Coronary artery (tissue), 2 donors: Measurements from ENCODE around the gene RAPGEF2.
"Not testable (repeated sequence)": the region's sequence is repeated elsewhere in the genome, so short reads cannot be mapped to it uniquely, and the experiment has no call there.

ENCODE experiments used
- DNase-seq: peaks from one replicate; pipeline ENCODE4 v3.0.0-alpha.2; 2017; ENCODE audit warnings: low spot score
- H3K27ac ChIP-seq, 2 donors: fragments of 200-600 bp; sonication (generic); one replicate each; pipeline ENCODE4 v1.5.1; 2016 to 2019
- H3K4me3 ChIP-seq: fragments of 200-600 bp; sonication (generic); 2 replicates; pipeline ENCODE4 v1.5.1; 2016; ENCODE audit warnings: mild to moderate bottlenecking, moderate library complexity
- TF ChIP-seq, protein P1 (sequence below): fragments of 200-600 bp; sonication (generic); IDR thresholded peaks from one replicate; pipeline ENCODE4 v1.5.1; 2019; ENCODE audit warnings: antibody characterized with exemption

The RAPGEF2 gene

GRCh38 chr4:159069922-159070321, 33.0 kb upstream of the RAPGEF2 start:
- H3K27ac ChIP-seq, result no peak overlapping the region
- H3K4me3 ChIP-seq, result no peak overlapping the region
- DNase-seq, result no peak
- TF ChIP-seq, protein P1, sequence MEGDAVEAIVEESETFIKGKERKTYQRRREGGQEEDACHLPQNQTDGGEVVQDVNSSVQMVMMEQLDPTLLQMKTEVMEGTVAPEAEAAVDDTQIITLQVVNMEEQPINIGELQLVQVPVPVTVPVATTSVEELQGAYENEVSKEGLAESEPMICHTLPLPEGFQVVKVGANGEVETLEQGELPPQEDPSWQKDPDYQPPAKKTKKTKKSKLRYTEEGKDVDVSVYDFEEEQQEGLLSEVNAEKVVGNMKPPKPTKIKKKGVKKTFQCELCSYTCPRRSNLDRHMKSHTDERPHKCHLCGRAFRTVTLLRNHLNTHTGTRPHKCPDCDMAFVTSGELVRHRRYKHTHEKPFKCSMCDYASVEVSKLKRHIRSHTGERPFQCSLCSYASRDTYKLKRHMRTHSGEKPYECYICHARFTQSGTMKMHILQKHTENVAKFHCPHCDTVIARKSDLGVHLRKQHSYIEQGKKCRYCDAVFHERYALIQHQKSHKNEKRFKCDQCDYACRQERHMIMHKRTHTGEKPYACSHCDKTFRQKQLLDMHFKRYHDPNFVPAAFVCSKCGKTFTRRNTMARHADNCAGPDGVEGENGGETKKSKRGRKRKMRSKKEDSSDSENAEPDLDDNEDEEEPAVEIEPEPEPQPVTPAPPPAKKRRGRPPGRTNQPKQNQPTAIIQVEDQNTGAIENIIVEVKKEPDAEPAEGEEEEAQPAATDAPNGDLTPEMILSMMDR, result no peak

DNA sequence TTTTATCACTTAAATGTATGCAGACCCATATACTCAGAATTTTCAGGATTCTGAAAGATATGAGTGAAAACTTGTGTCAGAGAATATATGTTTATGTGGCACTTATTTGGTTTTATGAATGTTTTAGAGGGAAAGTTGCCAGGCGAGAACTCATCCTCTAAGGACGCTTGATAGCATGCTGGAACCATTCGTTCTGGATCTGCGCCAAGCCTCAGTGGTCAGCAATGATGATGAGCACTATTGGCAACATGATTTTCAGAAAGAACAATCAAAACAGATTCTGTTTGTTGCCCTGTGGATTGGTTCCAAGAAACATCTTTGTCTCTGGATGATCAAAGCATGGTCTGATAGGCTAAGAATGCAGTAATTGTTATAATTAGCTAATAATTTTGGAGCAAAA, 32.1 kb upstream of the RAPGEF2 start:
- no peak for DNase-seq
- TF ChIP-seq, protein P1, result no peak
- Histone ChIP-seq H3K27ac (no peak overlapping the region), H3K4me3 (no peak overlapping the region)

DNA sequence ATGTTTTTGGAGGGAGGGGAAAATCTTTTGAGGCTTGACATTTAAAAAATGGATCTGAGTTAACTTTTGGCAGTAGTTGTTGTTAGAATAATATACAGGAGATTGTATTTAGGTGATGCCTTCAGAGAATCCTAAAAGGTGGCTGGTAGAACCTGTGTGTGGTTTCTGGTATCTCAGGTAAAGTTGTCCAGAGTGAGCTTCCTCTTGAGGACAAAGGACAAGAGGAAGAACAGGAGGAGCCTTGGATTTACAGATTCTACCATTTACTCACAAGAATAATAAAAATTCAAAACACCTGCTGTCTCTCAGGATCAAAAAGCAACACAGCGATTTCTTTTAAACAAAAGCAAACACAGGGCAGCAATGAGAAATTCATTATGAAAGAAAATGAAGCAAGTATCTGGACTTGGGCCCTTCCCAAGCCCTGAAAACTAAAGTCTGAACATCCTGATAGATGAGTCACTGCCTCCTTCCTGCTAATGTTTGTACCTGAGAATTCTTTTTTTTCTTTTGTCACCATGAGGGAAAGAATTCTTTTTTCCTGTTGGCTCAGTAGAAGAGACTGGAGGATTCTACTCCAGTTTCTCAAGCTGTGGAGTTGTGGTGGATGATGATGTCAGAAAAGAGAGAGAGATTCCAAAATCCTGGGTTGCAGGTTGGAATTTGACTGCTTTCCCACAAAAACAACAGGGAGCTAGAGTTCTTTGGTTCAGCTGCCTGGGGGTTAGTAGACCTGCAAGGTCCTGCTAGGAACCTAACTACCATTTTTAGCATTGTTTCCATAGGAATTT, 31.5 kb upstream of the RAPGEF2 start:
- Histone ChIP-seq H3K4me3 (no peak overlapping the region), H3K27ac (no peak overlapping the region)
- TF ChIP-seq, protein P1, result no peak
- DNase-seq, result no peak

DNA sequence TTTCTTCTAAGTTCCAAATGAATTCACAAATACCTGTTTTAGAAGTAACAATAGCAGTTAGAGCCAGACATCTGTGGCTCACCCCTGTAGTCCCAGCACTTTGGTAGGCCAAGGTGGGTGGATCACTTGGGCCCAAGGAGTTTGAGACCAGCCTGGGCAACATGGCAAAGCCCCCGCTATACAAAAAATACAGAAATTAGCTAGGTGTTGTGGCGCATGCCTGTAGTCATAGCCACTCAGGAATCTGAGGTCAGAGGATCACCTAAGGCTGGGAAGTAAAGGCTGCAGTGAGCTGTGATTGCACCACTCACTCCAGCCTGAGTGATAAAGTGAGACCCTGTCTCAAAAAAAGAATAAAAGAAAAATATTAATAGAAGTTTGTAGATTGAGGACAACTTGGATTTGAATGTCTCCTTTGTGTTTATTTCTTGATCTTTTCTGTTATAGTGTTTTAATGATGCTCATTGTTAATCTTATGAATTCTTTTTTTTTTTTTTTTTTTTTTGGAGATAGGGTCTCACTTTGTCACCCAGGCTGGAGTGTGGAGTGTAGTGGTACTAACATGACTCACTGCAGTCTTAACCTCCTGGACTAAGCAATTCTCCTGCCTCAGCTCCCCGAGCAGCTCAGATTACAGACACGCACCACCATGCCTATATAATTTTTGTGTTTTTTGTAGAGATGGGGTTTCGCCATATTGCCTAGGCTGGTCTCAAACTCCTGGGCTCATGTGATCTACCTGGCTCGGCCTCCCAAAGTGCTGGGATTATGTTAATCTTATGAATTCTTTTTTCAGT, 30.7 kb upstream of the RAPGEF2 start:
- H3K27ac ChIP-seq, result no peak overlapping the region
- TF ChIP-seq, protein P1, result no peak

DNA sequence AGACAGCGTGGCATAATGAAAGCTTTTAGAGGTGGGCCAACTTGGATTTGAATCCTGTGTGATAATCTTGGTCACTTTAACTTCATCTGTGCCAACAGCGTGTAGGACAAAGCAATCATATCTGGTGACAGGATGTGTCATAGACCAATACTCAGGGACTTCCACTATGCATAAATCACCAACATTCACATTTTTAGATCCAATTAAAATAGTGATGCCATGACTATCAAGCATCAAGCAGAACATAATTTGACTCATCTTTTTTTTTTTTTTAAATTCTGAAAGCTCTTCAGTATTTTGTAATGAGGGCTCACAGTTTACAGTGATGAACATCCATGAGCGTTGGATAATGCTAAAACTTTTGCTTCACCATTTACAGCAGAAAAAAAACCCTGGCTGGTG, 27.3 kb upstream of the RAPGEF2 start:
- TF ChIP-seq, protein P1, result no peak
- no peak overlapping the region for H3K27ac ChIP-seq
- no peak for DNase-seq
- no peak overlapping the region for H3K4me3 ChIP-seq

More for the DNA sequence above, 30.7 kb upstream of the RAPGEF2 start:
- H3K4me3 ChIP-seq, result no peak overlapping the region
- DNase-seq, result no peak

DNA sequence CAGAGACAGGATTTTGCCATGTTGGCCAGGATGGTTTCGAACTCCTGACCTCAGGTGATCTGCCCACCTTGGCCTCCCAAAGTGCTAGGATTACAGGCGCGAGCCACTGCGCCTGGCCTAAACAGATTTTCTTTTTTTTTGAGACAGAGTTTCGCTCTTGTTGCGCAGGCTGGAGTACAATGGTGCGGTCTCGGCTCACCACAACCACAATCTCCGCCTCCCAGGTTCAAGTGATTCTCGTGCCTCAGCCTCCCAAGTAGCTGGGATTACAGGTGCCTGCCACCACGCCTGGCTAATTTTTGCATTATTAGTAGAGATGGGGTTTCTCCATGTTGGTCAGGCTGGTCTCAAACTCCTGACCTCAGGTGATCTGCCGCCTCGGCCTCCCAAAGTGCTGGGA, 25.9 kb upstream of the RAPGEF2 start:
- not testable (repeated sequence) for H3K27ac ChIP-seq, DNase-seq, H3K4me3 ChIP-seq

GRCh38 chr4:159077702-159078495, 25.0 kb upstream of the RAPGEF2 start:
- TF ChIP-seq, protein P1, result no peak
- H3K27ac ChIP-seq, result no peak overlapping the region
- H3K4me3 ChIP-seq, result no peak overlapping the region
- no peak for DNase-seq
